GM18870 (cell line): ENCODE data around the gene MSRB2.
"Not testable (repeated sequence)": the region's sequence is repeated elsewhere in the genome, so short reads cannot be mapped to it uniquely, and the experiment has no call there.

Experiments
- ATAC-seq: cut with Tn5 transposase; IDR thresholded peaks from one replicate; pipeline ENCODE4 v1.9.1; 2021; ENCODE audit warnings: moderate library complexity; ENCODE audit not compliant: unreplicated experiment

Gene MSRB2

DNA sequence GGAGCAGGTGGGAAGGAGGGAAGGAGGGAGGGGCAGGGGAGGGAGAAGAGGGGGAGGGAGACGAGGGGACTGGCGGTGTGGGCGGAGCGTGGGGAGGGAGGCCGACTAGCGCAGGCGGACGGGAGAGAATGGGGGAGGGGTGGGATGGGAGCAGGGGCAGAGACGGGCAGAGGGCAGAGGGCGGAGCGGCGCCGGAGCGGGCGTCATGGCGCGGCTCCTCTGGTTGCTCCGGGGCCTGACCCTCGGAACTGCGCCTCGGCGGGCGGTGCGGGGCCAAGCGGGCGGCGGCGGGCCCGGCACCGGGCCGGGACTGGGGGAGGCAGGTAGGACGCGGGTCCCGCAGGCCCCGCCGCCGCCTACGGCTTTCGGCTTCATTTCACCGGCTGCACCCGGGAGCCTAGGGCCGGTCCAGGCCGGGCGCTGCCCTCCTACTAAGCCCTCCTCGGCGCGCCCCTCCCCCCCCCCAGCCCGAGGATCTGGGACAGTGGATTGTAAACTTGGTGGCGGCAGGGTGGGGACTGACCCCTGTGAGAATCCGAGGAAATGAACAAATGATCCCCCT, at the start of gene MSRB2:
MSRB2 (plus strand) TSS at position 176 of the 562 bp plus-strand sequence; CDS start at position 206, 30 bp downstream.
- ATAC-seq, result peak; percentile 64

DNA sequence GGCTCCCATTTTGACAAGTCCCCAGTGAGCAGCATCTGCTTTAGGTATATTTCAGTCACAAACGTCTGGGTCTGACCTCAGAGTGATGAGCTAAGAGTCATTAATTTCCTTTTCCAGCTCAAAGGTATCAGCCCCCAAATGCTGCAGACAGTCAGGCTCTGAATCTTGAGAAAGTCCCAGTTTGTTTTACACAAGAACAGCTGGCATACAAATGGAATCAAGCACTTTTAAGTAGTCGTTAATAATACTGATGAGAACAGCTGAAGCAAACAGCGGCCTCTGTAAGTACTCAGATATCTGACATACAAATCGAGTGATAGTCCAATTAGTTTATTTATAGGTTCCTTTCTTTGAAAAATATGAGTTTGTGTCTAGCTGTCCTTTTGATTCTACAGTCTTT, 49.4 kb upstream of the MSRB2 start:
- ATAC-seq, result no peak

DNA sequence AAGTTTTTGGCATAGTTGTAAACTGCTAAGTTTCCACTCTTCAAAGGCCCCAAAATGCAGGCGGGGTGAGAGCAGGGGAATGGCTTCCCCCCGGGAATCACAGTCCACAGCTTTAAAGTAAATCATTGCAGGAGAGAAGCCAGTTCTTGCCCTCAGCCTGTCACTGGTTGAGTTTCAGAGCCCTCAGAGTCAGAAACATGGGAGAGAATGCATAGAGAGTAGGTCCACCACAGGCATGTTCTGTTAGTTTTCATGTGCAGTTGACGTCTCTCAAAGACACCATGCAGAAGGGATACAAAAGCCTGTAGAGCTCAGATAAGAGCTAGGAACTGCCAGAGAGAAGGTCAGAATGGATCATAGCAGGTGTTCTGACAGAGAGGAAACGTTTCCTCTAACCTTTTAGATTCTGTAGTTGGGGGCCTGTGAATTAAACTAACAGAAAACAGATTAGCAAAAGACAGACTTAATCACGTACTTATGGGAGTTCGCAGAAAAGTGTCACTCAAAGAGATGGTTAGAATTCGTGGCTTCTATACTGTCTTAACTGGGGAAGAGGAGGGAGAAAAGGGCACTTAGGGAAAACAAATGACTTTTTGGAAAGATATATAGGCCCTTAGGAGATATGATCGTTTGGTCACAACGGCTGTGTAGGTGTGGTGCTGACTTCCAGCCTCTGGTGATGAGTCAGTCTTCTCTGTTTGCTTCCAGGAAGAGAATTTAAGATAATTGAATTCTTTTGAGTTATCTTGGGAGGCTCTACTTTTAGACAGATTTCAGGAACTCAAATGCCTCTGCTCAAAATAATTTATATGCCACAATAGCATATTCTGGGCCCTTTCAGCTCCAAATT, 48.0 kb upstream of the MSRB2 start:
- no peak for ATAC-seq

- no peak for ATAC-seq
Measured at GRCh38 chr10:23048191-23048590, 47.2 kb upstream of the MSRB2 start.

- ATAC-seq, result no peak
Measured at GRCh38 chr10:23051278-23051677, 44.1 kb upstream of the MSRB2 start.

- no peak for ATAC-seq
Measured at GRCh38 chr10:23051855-23052331, 43.5 kb upstream of the MSRB2 start.

GRCh38 chr10:23053036-23053435, 42.3 kb upstream of the MSRB2 start:
- ATAC-seq, result no peak

DNA sequence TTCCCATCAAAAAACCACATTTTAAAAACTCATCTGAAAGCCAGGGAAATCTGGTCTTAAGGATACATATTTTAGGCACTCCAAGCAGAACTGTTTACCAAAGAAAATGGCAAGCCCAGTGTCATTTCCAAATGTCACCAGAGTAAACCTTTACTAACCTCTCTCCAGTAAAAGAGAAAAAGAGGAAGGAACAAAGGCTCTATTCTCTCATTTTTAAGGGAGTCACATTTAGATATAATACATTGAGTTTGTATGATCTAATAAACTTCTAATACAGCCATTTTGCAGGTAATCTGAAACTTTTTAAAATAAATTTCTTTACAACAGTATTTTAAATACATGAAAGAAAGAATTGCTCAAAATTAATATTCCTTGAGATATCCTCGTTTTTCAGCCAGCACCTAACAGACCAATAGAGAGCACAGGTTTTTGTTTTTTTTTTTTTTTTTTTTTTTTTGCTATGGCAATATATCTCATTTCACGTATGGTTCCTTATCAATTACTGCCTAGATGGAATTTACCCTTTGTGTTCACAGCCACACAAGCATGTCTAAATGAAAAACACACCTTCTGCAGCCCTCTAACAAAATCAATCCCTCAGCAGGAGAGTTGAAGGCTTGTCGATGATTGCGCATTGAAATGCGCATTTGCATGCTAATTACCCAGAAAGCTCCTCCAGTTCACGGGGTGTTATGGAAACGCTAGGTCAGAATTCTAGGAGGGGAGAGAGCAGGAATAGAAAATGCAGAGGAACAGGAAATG, 39.8 kb upstream of the MSRB2 start:
- ATAC-seq, result no peak

- ATAC-seq, result no peak
Measured at GRCh38 chr10:23056186-23056579, 39.2 kb upstream of the MSRB2 start.

GRCh38 chr10:23058366-23058765, 37.0 kb upstream of the MSRB2 start:
- ATAC-seq, result no peak

DNA sequence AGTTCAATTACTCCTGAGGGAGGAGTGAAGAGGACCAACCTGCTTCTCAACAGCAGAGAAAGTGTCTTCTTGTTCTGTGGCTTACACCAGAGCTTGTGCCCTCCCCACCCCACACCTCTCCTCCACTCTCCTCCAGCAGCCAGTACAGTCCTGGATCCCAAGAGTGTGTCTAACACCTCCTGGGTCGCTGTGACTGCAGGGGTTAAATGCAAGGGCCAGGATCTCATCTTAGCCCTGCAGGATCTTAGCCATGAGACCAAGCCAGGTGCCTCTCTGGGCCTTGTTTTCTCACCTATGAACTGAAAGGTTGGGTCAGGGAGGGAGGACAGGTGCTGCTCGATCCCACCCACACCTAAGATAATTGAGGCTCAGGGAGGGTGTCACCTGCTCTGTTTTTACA, 34.5 kb upstream of the MSRB2 start:
- ATAC-seq, result no peak

DNA sequence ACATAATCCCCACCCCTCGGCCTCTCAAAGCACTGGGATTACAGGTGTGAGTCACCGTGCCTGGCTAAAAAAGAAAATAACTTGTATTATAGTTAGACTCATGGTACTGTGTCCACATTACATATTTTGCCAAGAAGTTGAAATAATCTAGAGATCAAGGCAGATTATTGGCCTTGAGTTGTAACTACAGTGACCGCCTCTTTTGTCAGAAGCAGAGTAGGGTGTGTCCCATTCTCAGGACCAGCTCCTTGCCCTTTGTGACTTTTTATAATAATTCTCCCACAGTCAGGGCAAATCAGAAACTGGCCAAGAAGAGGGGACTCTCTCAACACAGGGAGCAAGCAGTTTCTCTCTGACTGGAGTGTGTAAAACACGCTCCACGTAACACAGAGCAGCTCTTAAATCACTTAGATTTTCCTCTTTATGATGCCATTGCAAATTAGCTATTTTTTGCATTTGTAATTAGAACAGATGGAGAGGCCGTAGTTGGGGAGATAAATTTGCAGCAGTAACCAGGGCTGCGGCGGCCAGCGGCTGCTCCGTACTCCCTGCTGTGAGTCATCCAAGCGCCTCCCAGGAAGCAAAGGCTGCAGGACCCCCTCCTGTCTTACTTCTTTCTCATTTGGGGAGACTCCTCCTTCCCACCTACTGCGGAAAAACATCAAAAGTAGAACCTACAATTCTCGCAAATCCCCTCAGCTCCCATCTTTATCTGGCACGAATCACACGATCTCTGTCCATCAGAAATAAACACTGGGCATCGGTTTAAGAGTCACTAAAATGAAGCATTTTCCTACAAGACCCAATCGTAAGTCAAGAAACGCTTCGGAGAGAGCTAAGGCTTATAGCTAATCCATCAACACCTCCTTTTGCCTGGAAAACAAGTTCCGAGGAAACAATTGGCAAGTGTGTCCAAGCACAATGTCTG, 32.1 kb upstream of the MSRB2 start:
- ATAC-seq, result no peak

- ATAC-seq, result no peak
Measured at GRCh38 chr10:23063973-23064812, 31.2 kb upstream of the MSRB2 start.

DNA sequence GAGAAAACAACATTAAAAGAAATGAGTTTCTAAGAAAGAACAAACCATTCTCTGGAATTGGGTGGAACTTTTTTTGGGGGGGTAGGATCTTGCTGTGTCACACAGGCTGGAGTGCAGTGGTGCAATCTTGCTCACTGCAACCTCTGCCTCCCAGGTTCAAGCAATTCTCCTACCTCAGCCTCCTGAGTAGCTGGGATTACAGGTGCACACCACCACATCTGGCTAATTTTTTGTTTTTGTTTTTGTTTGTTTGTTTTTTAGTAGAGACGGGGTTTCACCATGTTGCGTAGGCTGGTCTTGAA, 30.6 kb upstream of the MSRB2 start:
- ATAC-seq, result not testable (repeated sequence)

- no peak for ATAC-seq
Measured at GRCh38 chr10:23065181-23065948, 30.0 kb upstream of the MSRB2 start.

- ATAC-seq, result no peak
Measured at GRCh38 chr10:23067337-23067736, 28.0 kb upstream of the MSRB2 start.

DNA sequence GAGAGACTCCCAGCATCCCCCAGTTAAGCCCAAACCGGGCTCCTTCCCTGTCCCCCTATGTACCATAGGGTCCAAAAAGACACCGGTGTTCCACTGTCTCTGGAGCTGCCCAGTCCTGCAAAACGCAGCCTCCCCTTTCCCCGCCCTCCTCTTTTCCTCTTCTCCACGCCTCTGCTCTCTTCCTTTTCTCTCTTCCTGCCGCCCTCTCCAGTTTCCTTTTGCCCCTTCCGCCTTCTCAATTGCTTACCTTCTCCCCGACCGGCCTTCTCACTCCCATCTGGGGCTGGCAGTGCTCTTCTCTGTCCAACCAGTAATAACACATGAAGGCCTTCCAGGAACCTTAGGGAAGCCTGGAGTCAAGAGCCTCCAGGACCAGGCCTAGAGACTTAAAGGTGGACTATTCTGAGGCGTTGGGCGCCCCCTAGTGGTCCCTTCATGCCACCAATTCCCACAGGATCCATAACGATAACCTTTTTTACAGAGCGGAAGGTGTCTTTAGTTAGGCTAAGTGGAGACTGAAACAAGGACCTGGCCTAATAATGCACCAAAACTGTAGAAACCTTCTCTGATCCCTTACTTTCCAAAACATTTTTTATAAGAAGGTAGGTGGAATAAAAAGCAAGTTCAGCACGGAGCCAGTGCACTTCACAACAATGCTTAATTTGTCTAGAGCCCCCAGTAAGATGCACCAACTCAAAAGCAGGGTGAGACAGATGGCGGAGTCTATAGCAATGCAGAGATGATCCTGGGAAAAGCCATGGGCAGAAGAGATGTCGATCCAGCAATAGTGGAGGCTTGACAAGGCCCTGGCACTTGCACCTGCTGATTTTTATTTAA, 27.2 kb upstream of the MSRB2 start:
- no peak for ATAC-seq
